ENCODE results near the gene POLR2F. TPM values are rescaled to one million over a fixed set of nuclear protein-coding genes. Genes with fewer than 3 reads are reported as not detected.

POLR2F gene
- total and polyA plus RNA-seq, 9 donors = 40.3 to 101 (median 65.2) TPM

GRCh38 chr22:37911697-37912096, 41.8 kb upstream of the POLR2F start:
- intact Hi-C loops (cut with DNase I) = no loop called here
- Histone ChIP-seq H3K4me3 (no peak overlapping the region), H3K27me3 (no peaks in the 10 kb centered on the region), H3K27ac (no peak overlapping the region), H3K36me3 (no peaks in the 10 kb centered on the region), H3K9me3 (no peaks in the 10 kb centered on the region), H3K4me1 (ENCODE audit: insufficient read depth) (peaks cover 6% of the 10 kb centered on the region)
- no peak for DNase-seq
- TF ChIP-seq EP300 (IDR thresholded peaks at IDR 0.05) (no peak), POLR2A (IDR thresholded peaks at IDR 0.05) (no peak), CTCF (IDR thresholded peaks at IDR 0.05) (no peak)
- WGBS, 3 donors = 59 to 68% (median 64%) methylated on average over 8 of the region's 8 CpGs

GRCh38 chr22:37912171-37912570, 41.3 kb upstream of the POLR2F start:
- DNase-seq = no peak
- H3K4me1 ChIP-seq (ENCODE audit: insufficient read depth) = peaks cover 2% of the 10 kb centered on the region
- no peaks in the 10 kb centered on the region for H3K9me3 ChIP-seq
- H3K4me3 ChIP-seq = no peak overlapping the region
- no peaks in the 10 kb centered on the region for H3K27me3 ChIP-seq
- no peaks in the 10 kb centered on the region for H3K36me3 ChIP-seq
- TF ChIP-seq EP300 (IDR thresholded peaks at IDR 0.05) (no peak), CTCF (IDR thresholded peaks at IDR 0.05) (no peak), POLR2A (IDR thresholded peaks at IDR 0.05) (no peak)
- H3K27ac ChIP-seq = no peak overlapping the region
- intact Hi-C loops (cut with DNase I) = no loop called here
- 83 to 88% (median 87%) methylated on average over 8 of the region's 8 CpGs for WGBS, 3 donors

- Histone ChIP-seq H3K4me1 (ENCODE audit: insufficient read depth) (no peaks in the 10 kb centered on the region), H3K4me3 (no peak overlapping the region), H3K27ac (no peak overlapping the region), H3K36me3 (no peaks in the 10 kb centered on the region), H3K27me3 (no peaks in the 10 kb centered on the region), H3K9me3 (no peaks in the 10 kb centered on the region)
- no peak for TF ChIP-seq EP300 (IDR thresholded peaks at IDR 0.05)
- intact Hi-C loops (cut with DNase I) = no loop called here
- WGBS, 3 donors = 74 to 78% (median 74%) methylated on average over 7 of the region's 7 CpGs
- DNase-seq = no peak
These were observed 40.2 kb upstream of the POLR2F start for GRCh38 chr22:37913233-37913721.

GRCh38 chr22:37916311-37916710, 37.2 kb upstream of the POLR2F start:
- 39 to 53% (median 45%) methylated on average over 5 of the region's 5 CpGs for WGBS, 3 donors

More at GRCh38 chr22:37916311-37916710, 37.2 kb upstream of the POLR2F start:
- no peak overlapping the region for H3K27ac ChIP-seq
- intact Hi-C loops (cut with DNase I) = no loop called here
- H3K27me3 ChIP-seq = no peaks in the 10 kb centered on the region
- no peaks in the 10 kb centered on the region for H3K36me3 ChIP-seq
- no peak overlapping the region for H3K4me3 ChIP-seq
- H3K9me3 ChIP-seq = no peaks in the 10 kb centered on the region
- TF ChIP-seq EP300 (IDR thresholded peaks at IDR 0.05) (no peak), POLR2A (IDR thresholded peaks at IDR 0.05) (no peak), CTCF (IDR thresholded peaks at IDR 0.05) (no peak)
- DNase-seq = no peak
- no peaks in the 10 kb centered on the region for H3K4me1 ChIP-seq (ENCODE audit: insufficient read depth)
